Endothelial cell (in vitro differentiated cells): ENCODE measurements around the gene VTI1A. TPM values are rescaled to one million over a fixed set of nuclear protein-coding genes. Genes with fewer than 3 reads are reported as not detected.

ENCODE experiments used
- DNase-seq: peaks from one replicate; pipeline ENCODE4 v3.0.0; 2021; ENCODE audit warnings: low spot score
- H3K27ac Mint-ChIP-seq: one replicate; pipeline ENCODE4 v1.8.0; 2021; ENCODE audit warnings: mixed read lengths, inconsistent platforms; ENCODE audit not compliant: unreplicated experiment
- H3K27me3 Mint-ChIP-seq: one replicate; pipeline ENCODE4 v1.8.0; 2021; ENCODE audit warnings: mild to moderate bottlenecking, moderate library complexity, mixed read lengths, inconsistent platforms; ENCODE audit not compliant: unreplicated experiment
- H3K36me3 Mint-ChIP-seq: one replicate; pipeline ENCODE4 v1.8.0; 2021; ENCODE audit warnings: mild to moderate bottlenecking, low read depth, mixed read lengths, inconsistent platforms; ENCODE audit not compliant: unreplicated experiment
- H3K4me1 Mint-ChIP-seq: one replicate; pipeline ENCODE4 v1.8.0; 2021; ENCODE audit warnings: mild to moderate bottlenecking, mixed read lengths, inconsistent platforms; ENCODE audit not compliant: unreplicated experiment
- H3K4me3 Mint-ChIP-seq: one replicate; pipeline ENCODE4 v1.8.0; 2021; ENCODE audit warnings: mild to moderate bottlenecking, mixed read lengths, inconsistent platforms; ENCODE audit not compliant: unreplicated experiment
- H3K9me3 Mint-ChIP-seq: one replicate; pipeline ENCODE4 v1.8.0; 2021; ENCODE audit warnings: mixed read lengths, inconsistent platforms; ENCODE audit not compliant: unreplicated experiment
- total RNA-seq: library from RNA; stranded (reverse); fragmentation: NEBNext Ultra II Directional; extraction: Animal tissue kit (Norgen Biotek cat#: 25700); gene quantifications from one replicate; pipeline ENCODE4 v1.2.1, GENCODE V29; 2021; ENCODE audit not compliant: unreplicated experiment
- TF ChIP-seq, protein P1 (sequence below): fragments of 200-600 bp; sonication (generic); IDR thresholded peaks from one replicate; pipeline ENCODE4 v1.5.0; 2021; ENCODE audit warnings: antibody characterized with exemption; ENCODE audit not compliant: unreplicated experiment

The VTI1A gene
- total RNA-seq, 1 donor from 2014 or later = 35.4 TPM

GRCh38 chr10:112793202-112793921 is 346.3 kb downstream of the VTI1A start:
- Mint-ChIP-seq H3K4me3 (no peak overlapping the region), H3K9me3 (no peaks in the 10 kb centered on the region), H3K36me3 (no peaks in the 10 kb centered on the region), H3K4me1 (no peaks in the 10 kb centered on the region), H3K27me3 (peaks cover 2% of the 10 kb centered on the region), H3K27ac (no peak overlapping the region)
- TF ChIP-seq, protein P1, sequence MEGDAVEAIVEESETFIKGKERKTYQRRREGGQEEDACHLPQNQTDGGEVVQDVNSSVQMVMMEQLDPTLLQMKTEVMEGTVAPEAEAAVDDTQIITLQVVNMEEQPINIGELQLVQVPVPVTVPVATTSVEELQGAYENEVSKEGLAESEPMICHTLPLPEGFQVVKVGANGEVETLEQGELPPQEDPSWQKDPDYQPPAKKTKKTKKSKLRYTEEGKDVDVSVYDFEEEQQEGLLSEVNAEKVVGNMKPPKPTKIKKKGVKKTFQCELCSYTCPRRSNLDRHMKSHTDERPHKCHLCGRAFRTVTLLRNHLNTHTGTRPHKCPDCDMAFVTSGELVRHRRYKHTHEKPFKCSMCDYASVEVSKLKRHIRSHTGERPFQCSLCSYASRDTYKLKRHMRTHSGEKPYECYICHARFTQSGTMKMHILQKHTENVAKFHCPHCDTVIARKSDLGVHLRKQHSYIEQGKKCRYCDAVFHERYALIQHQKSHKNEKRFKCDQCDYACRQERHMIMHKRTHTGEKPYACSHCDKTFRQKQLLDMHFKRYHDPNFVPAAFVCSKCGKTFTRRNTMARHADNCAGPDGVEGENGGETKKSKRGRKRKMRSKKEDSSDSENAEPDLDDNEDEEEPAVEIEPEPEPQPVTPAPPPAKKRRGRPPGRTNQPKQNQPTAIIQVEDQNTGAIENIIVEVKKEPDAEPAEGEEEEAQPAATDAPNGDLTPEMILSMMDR = no peak
- no peak for DNase-seq

DNA sequence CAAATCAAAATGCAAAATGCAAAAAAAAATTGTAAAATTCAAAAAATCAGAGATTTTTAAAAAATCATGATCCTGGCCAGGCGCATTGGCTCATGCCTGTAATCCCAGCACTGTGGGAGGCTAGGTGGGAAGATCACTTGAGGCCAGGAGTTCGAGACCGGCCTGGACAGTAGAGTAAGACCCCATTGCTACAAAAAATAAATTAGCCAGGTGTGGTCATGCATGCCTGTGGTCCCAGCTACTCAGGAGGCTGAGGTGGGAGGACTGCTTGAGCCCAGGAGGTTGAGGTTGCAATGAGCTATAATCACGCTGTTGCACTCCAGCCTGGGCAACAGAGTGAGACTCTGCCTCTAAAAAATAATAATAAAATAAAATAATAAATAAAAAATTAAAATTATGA is 347.2 kb downstream of the VTI1A start:
- Mint-ChIP-seq H3K9me3 (no peaks in the 10 kb centered on the region), H3K4me1 (no peaks in the 10 kb centered on the region), H3K27ac (no peak overlapping the region), H3K36me3 (no peaks in the 10 kb centered on the region), H3K4me3 (no peak overlapping the region), H3K27me3 (peaks cover 2% of the 10 kb centered on the region)
- no peak for DNase-seq
- TF ChIP-seq, protein P1 = no peak

GRCh38 chr10:112795067-112795466 is 348.1 kb downstream of the VTI1A start:
- no peak for DNase-seq
- no peaks in the 10 kb centered on the region for H3K4me1 Mint-ChIP-seq

DNA sequence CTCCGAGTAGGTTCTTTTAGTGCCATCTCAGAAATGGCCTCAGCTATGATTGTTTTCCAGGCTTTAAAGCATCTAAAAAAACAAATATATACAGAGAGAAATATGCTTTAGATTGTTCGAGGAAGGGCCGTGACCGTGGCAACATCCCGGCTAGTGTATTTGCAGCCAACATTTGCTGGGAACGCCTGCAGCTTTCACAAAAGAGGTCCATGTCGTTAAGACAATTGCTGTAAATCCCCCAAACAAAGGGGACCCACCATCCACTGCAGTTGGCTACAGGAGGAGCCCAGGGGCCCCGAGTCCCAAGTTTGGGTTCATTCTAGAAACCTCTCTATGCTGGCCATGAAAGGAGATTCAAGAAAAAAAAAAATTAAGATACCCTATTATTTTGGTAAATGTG is 350.2 kb downstream of the VTI1A start:
- H3K4me3 Mint-ChIP-seq = no peak overlapping the region
- TF ChIP-seq, protein P1 = no peak
- DNase-seq = no peak
- H3K9me3 Mint-ChIP-seq = no peaks in the 10 kb centered on the region
- H3K36me3 Mint-ChIP-seq = no peaks in the 10 kb centered on the region
- no peak overlapping the region for H3K27ac Mint-ChIP-seq
- H3K27me3 Mint-ChIP-seq = peaks cover 2% of the 10 kb centered on the region
- no peaks in the 10 kb centered on the region for H3K4me1 Mint-ChIP-seq

More at GRCh38 chr10:112795067-112795466, 348.1 kb downstream of the VTI1A start:
- Mint-ChIP-seq H3K27me3 (peaks cover 2% of the 10 kb centered on the region), H3K27ac (no peak overlapping the region), H3K9me3 (no peaks in the 10 kb centered on the region), H3K36me3 (no peaks in the 10 kb centered on the region), H3K4me3 (no peak overlapping the region)
- TF ChIP-seq, protein P1 = no peak

DNA sequence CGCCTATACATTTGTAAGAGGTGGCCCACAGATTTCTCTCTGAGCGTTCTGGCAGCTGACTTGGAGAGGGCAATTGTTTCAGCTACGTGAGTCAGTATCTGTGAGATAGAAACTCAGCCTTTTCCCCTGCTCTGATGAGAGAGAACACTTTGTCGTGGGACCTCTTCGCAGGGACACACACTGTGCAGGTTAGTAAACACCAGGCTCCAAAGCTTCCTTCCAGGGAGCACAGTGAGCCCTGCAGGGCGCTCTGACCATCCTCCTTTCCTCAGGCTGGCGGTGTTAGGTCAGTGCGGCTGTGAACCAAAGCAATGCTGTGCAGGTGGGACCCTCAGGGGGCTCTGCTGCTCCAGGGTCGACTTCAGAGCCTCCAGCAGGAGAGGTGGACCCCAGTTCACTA is 350.8 kb downstream of the VTI1A start:
- Mint-ChIP-seq H3K4me1 (no peaks in the 10 kb centered on the region), H3K27me3 (peaks cover 2% of the 10 kb centered on the region), H3K27ac (no peak overlapping the region), H3K9me3 (no peaks in the 10 kb centered on the region), H3K36me3 (no peaks in the 10 kb centered on the region), H3K4me3 (no peak overlapping the region)
- no peak for DNase-seq
- TF ChIP-seq, protein P1 = no peak
